Measurements from ENCODE around the gene PADI2. TPM values are rescaled to one million over a fixed set of nuclear protein-coding genes. Genes with fewer than 3 reads are reported as not detected.

PADI2 gene
- polyA plus RNA-seq, 1 donor (not counting 4 experiments of a cell fraction or from before 2014, with no cell fraction given), result 0.13 TPM

DNA sequence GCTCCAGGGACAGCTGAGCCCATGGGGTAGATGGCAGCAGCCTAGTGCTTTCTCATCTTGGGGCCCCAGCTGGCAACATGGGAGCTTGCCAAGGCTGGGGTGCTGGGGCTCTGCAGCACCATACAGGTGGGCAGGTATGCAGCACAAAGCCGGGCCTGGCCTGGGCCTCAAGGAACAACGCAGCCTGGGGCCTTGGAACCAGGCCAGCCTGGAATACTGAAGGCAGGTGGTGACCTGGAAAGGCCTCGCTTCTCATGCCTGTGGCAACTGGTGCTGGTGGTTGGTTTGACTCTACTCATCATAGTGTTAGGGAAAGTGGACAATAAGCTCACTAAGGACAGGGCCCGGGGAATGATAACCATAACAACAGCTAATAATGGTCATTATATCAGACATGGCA, 38.4 kb downstream of the PADI2 start:
- no peaks in the 10 kb centered on the region for H3K79me2 ChIP-seq (ENCODE audit: control insufficient read depth, insufficient read depth, low read length)
- H3K4me1 ChIP-seq (ENCODE audit: control insufficient read depth, extremely low read depth, insufficient read depth, low read length), result no peaks in the 10 kb centered on the region
- no peak for FAIRE-seq
- DNase-seq (ENCODE audit: low read depth, low spot score), result no peak
- H3K9ac ChIP-seq (ENCODE audit: control insufficient read depth, extremely low read depth, insufficient read depth, low read length), result no peak overlapping the region
- H3K9me1 ChIP-seq (ENCODE audit: control insufficient read depth, extremely low read depth, insufficient read depth, low read length), result no peaks in the 10 kb centered on the region
- H3K27ac ChIP-seq (ENCODE audit: control insufficient read depth, insufficient read depth, low read length), result no peak overlapping the region
- no peak overlapping the region for H3K4me2 ChIP-seq (ENCODE audit: control insufficient read depth, extremely low read depth, insufficient read depth, low read depth, low read length)
- no peaks in the 10 kb centered on the region for H4K20me1 ChIP-seq (ENCODE audit: control insufficient read depth, extremely low read depth, insufficient read depth, low read length)
- H3K36me3 ChIP-seq (ENCODE audit: control insufficient read depth in 2 of 2, extremely low read depth in 1 of 2, insufficient read depth in 2 of 2, low read length in 2 of 2), result no peaks in the 10 kb centered on the region
- no peak overlapping the region for H2AFZ ChIP-seq (ENCODE audit: control insufficient read depth, low read length)
- dilution Hi-C loops (cut with MboI; ENCODE audit: extremely low pct_ligation_motif_present, low sequenced_read_pairs), result no loop called here
- TF ChIP-seq, protein P1, sequence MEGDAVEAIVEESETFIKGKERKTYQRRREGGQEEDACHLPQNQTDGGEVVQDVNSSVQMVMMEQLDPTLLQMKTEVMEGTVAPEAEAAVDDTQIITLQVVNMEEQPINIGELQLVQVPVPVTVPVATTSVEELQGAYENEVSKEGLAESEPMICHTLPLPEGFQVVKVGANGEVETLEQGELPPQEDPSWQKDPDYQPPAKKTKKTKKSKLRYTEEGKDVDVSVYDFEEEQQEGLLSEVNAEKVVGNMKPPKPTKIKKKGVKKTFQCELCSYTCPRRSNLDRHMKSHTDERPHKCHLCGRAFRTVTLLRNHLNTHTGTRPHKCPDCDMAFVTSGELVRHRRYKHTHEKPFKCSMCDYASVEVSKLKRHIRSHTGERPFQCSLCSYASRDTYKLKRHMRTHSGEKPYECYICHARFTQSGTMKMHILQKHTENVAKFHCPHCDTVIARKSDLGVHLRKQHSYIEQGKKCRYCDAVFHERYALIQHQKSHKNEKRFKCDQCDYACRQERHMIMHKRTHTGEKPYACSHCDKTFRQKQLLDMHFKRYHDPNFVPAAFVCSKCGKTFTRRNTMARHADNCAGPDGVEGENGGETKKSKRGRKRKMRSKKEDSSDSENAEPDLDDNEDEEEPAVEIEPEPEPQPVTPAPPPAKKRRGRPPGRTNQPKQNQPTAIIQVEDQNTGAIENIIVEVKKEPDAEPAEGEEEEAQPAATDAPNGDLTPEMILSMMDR (optimal IDR thresholded peaks at IDR 0.05 in 1 of 3, IDR thresholded peaks at IDR 0.05 in 1 of 3, conservative IDR thresholded peaks at IDR 0.05 in 1 of 3; ENCODE audit: extremely low read depth in 1 of 3, insufficient read depth in 2 of 3, low read length in 3 of 3), result no peak
- TF ChIP-seq EZH2 (IDR thresholded peaks at IDR 0.05; ENCODE audit: low read length), result no peak
- H3K4me3 ChIP-seq (ENCODE audit: control insufficient read depth in 2 of 3, extremely low read depth in 1 of 3, insufficient read depth in 2 of 3, low read depth in 1 of 3, low read length in 3 of 3), result no peak overlapping the region
- peaks cover 4% of the 10 kb centered on the region for H3K27me3 ChIP-seq (ENCODE audit: control insufficient read depth, extremely low read depth, insufficient read depth, low read length)
- no peaks in the 10 kb centered on the region for H3K9me3 ChIP-seq (ENCODE audit: control insufficient read depth, low read depth, low read length)

DNA sequence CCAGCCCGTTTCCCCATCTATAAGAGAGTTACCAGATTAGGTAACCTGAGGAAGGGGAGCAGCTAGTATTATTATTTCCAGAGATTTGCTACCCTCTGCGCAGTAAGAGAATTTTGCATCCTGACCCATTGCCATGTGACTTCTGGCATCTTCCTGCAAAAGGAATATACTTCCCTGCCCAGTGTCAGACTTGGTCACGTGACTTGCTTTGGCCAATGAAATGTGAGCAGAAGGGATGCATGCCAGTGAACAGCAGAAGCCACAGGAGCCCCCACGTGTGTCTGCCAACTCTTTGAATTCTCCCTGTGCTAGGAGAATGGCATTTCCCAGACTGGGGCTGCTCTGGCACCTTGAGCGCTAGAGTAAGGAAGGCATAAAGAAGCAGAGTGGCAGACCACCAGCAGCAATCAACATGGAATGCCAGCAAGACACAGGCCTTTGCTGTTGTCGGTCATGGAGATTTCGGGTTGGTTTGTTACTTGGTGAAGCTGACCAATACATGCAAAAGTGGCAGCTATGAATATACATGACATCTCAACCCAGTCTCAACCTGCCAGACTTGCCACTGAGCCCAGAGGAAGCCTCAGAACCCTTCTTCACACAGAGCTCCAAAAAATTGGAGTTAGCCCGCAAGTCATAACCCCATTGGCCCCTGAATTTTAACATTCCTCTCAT, 39.0 kb downstream of the PADI2 start:
- Histone ChIP-seq H3K27me3 (ENCODE audit: control insufficient read depth, extremely low read depth, insufficient read depth, low read length) (peaks cover 2% of the 10 kb centered on the region), H3K9me3 (ENCODE audit: control insufficient read depth, low read depth, low read length) (no peaks in the 10 kb centered on the region), H3K36me3 (ENCODE audit: control insufficient read depth in 2 of 2, extremely low read depth in 1 of 2, insufficient read depth in 2 of 2, low read length in 2 of 2) (no peaks in the 10 kb centered on the region), H3K79me2 (ENCODE audit: control insufficient read depth, insufficient read depth, low read length) (no peaks in the 10 kb centered on the region), H3K27ac (ENCODE audit: control insufficient read depth, insufficient read depth, low read length) (no peak overlapping the region), H3K9me1 (ENCODE audit: control insufficient read depth, extremely low read depth, insufficient read depth, low read length) (no peaks in the 10 kb centered on the region), H4K20me1 (ENCODE audit: control insufficient read depth, extremely low read depth, insufficient read depth, low read length) (no peaks in the 10 kb centered on the region), H3K9ac (ENCODE audit: control insufficient read depth, extremely low read depth, insufficient read depth, low read length) (no peak overlapping the region), H3K4me2 (ENCODE audit: control insufficient read depth, extremely low read depth, insufficient read depth, low read depth, low read length) (no peak overlapping the region), H2AFZ (ENCODE audit: control insufficient read depth, low read length) (no peak overlapping the region), H3K4me3 (ENCODE audit: control insufficient read depth in 2 of 3, extremely low read depth in 1 of 3, insufficient read depth in 2 of 3, low read depth in 1 of 3, low read length in 3 of 3) (no peak overlapping the region), H3K4me1 (ENCODE audit: control insufficient read depth, extremely low read depth, insufficient read depth, low read length) (no peaks in the 10 kb centered on the region)
- no peak for FAIRE-seq
- no peak for TF ChIP-seq EZH2 (IDR thresholded peaks at IDR 0.05; ENCODE audit: low read length)
- TF ChIP-seq, protein P1 (optimal IDR thresholded peaks at IDR 0.05 in 1 of 3, IDR thresholded peaks at IDR 0.05 in 1 of 3, conservative IDR thresholded peaks at IDR 0.05 in 1 of 3; ENCODE audit: extremely low read depth in 1 of 3, insufficient read depth in 2 of 3, low read length in 3 of 3), result no peak
- dilution Hi-C loops (cut with MboI; ENCODE audit: extremely low pct_ligation_motif_present, low sequenced_read_pairs), result no loop called here
- DNase-seq (ENCODE audit: low read depth, low spot score), result no peak
